Measurements from ENCODE around the gene ZNF768.

DNA sequence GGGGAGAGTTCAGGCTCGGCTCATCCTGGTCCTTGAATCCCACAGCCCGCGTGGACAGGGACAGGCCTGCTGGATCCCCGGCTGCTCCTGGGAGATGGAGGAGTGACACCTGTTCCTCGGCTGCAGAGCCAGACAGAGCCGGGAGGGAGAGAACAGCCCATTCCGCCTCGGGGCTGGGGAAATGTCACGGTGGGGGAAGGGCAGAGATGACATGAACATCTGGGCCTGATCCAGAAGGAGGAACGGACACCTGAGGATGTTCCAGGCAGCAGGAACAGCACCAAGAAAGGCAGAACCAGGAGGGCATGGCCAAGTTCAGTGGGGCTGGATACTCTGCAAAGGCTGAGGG is 29.7 kb upstream of the ZNF768 start:
- TF ChIP-seq, protein P1, sequence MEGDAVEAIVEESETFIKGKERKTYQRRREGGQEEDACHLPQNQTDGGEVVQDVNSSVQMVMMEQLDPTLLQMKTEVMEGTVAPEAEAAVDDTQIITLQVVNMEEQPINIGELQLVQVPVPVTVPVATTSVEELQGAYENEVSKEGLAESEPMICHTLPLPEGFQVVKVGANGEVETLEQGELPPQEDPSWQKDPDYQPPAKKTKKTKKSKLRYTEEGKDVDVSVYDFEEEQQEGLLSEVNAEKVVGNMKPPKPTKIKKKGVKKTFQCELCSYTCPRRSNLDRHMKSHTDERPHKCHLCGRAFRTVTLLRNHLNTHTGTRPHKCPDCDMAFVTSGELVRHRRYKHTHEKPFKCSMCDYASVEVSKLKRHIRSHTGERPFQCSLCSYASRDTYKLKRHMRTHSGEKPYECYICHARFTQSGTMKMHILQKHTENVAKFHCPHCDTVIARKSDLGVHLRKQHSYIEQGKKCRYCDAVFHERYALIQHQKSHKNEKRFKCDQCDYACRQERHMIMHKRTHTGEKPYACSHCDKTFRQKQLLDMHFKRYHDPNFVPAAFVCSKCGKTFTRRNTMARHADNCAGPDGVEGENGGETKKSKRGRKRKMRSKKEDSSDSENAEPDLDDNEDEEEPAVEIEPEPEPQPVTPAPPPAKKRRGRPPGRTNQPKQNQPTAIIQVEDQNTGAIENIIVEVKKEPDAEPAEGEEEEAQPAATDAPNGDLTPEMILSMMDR (conservative IDR thresholded peaks at IDR 0.05 in 1 of 2, IDR thresholded peaks at IDR 0.05 in 1 of 2; ENCODE audit: low read depth in 1 of 2, low read length in 2 of 2): no peak
- TF ChIP-seq EZH2 (IDR thresholded peaks at IDR 0.05; ENCODE audit: low read length, missing control alignments): no peak
